HG03460 (cell line): Measurements from ENCODE around the gene EXOC6B.
"Not testable (repeated sequence)": the region's sequence is repeated elsewhere in the genome, so short reads cannot be mapped to it uniquely, and the experiment has no call there.

Source experiments
- ATAC-seq: cut with Tn5 transposase; IDR thresholded peaks from one replicate; pipeline ENCODE4 v1.9.1; 2021; ENCODE audit not compliant: unreplicated experiment

The EXOC6B gene

DNA sequence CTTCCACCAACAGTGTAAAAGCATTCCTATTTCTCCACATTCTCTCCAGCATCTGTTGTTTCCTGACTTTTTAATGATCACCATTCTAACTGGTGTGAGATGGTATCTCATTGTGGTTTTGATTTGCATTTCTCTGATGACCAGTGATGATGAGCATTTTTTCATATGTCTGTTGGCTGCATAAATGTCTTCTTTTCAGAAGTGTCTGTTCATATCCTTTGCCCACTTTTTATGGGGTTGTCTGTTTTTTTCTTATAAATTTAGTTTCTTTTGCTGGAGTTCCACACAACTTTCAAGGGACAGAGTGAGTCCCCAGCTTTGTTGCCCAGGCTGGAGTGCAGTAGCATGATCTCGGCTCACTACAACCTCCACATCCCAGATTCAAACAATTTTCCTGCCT lies 270.5 kb downstream of the EXOC6B start:
- not testable (repeated sequence) for ATAC-seq

- ATAC-seq: not testable (repeated sequence)
Measured at GRCh38 chr2:72554910-72555309, 270.9 kb downstream of the EXOC6B start.

DNA sequence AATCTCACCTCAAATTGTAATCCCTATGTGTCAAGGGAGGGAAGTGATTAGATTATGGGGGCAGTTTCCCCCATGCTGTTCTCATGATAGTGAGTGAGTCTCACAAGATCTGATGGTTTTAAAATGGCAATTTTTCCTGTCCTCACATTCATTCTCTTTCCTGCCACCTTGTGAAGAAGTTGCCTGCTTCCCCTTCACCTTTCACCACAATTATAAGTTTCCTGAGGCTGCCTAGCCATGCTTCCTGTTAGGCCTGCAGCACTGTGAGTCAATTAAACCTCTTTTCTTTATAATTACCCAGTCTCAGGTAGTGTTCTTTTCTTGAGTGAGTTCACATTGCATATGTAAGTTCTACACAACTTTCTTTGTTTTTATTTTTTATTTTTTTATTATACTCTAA lies 271.5 kb downstream of the EXOC6B start:
- no peak for ATAC-seq

GRCh38 chr2:72548081-72548764 lies 277.6 kb downstream of the EXOC6B start:
- ATAC-seq: no peak

DNA sequence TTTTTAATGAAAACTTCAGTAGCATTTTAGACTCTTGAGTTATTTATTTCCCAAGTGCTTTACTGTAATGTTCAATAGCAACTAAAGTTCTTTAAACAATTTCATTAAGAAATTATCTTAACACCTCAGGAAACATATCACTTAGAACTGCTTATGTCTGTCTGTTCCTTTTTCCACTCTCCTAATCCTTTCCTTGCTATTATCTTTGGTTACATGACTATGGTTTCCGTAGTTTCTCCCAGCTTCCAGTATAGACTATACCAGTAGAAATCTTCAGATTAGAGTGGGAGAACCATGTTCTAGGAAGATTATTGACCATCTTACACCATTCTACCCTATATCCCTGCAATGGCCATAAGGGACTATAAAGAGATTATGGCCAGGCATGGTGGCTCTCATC lies 280.0 kb downstream of the EXOC6B start:
- ATAC-seq: no peak

GRCh38 chr2:72544554-72544953 lies 281.3 kb downstream of the EXOC6B start:
- ATAC-seq: no peak

GRCh38 chr2:72543497-72544216 lies 282.2 kb downstream of the EXOC6B start:
- ATAC-seq: no peak

DNA sequence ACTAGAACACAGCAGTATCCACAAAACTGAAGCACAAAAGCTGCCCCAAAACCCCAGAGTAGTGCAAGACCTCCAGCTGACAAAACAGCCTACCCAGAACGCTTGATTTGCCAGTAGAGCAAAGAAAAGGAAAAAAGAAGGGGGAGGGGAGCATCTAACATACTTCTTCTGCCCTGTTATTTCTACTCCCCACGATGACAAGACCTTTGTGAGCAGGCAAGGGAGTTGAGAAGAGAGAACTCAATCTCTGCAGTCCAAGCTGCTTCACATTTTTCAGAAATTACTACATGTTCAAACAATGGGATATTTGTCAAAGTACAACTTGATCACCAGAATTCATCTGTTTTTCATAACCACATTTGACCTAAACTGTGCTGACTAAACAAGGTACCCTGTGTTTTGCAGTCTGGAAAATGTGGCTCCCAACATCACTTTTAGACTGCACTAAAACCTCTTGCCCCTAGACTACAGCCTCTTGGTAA lies 286.7 kb downstream of the EXOC6B start:
- ATAC-seq: no peak

- ATAC-seq: no peak
Measured at GRCh38 chr2:72538486-72538885, 287.3 kb downstream of the EXOC6B start.

DNA sequence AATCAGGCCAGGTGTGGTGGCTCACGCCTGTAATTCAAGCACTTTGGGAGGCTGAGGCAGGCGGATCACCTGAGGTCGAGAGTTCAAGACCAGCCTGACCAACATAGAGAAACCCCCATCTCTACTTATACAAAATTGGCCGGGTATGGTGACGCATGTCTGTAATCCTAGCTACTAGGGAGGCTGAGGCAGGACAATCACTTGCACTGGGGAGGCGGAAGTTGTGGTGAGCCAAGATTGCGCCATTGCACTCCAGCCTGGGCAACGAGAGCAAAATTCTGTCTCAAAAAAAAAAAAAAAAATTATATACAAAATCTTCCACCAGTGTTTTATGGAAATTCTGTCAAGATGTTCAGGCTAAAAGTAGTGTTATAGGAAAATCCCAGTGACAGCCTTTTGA lies 290.2 kb downstream of the EXOC6B start:
- ATAC-seq: not testable (repeated sequence)

DNA sequence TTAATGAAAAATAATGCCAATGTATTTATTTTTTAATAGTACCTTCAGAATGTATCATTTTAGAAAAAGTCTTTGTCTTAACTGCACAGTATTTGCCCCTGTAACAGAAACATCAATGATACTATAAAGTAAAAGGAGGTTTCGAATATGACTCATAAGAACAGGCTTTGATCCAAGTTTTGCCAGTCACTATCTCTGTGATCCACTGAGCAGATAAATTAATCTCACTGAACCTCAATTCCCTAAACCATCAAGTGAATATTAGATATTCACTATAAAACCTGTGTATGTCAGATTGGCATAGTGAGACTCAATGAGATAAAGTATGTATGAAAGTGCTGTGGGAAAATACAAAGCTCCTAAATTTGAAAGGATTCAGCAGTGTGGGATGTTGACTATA lies 292.1 kb downstream of the EXOC6B start:
- ATAC-seq: no peak

GRCh38 chr2:72527424-72527823 lies 298.4 kb downstream of the EXOC6B start:
- ATAC-seq: no peak

- no peak for ATAC-seq
Measured at GRCh38 chr2:72526623-72527022, 299.2 kb downstream of the EXOC6B start.

GRCh38 chr2:72524071-72524470 lies 301.8 kb downstream of the EXOC6B start:
- no peak for ATAC-seq

GRCh38 chr2:72515696-72516095 lies 310.1 kb downstream of the EXOC6B start:
- no peak for ATAC-seq

DNA sequence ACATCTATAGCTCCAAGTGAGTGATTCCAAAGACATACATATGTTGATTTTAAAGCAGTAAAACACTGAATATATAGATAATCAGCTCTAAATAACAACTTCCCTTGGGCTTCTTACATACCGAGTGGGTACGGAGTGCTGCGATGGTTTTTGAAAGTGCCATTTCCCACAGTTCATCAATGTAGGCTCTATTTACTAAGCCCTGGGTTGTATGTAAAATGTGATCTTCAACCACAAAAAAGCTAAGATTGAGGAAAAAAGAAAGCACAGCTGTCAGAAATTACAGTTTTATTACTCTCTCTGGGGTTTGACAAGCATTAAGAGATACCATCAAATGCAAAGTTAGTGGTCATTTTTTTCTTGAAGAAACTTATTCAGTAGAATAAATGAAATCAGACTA lies 312.8 kb downstream of the EXOC6B start:
- no peak for ATAC-seq

GRCh38 chr2:72512376-72512775 lies 313.5 kb downstream of the EXOC6B start:
- no peak for ATAC-seq

GRCh38 chr2:72511906-72512305 lies 313.9 kb downstream of the EXOC6B start:
- ATAC-seq: no peak

DNA sequence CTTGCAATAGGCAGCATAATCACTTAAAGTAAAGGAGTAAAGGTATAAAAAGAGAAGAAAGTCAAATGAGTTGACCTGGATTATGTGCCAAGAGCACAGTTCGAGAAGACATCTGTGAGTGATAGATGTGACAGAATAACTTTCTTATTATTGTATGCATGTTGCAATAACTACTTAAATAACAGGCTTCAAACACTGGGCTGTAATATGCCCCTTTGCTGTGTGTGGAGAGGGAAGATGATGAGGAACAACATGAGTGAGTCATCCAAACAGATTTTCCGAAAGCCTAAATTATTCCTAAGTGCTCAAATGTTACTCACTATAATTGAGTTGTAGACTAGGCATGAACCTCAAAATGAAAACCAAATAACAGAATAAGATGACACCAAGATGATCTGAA lies 328.1 kb downstream of the EXOC6B start:
- ATAC-seq: no peak

DNA sequence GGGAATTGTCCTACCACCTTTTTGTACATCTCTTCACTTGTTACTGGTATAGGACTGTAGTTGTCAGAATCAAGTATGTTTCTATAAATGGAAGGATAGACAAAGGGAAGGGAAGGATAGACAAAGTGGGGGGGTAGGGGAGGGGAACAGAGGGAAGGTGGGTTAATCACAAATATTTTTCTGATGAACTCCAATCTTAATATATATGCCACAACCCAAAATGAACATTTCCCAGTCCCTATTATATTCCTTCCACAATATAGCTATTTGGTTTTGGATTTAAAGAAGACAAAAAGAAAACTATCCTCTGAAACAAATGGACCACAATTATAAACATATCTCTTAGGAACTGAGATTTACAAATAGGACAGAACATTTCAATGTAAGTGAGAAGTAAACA lies 329.4 kb downstream of the EXOC6B start:
- no peak for ATAC-seq

DNA sequence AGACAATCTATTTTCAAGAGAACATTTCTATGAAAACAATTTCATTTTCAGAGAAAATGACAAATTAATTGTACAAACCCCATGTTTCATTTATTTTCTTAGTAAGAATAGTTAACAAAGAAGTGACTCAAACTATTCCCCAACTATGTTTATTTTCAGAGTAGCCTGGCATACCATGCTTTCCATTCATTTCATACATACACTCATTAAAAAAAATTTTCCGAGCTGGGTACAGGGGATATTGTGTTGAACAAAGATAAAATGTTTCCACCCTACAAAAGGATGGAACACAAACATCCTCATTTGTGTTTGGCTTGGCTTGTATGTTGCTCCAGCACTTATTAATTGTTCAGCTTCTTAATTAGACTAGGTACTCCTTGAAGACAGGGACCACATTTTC lies 331.4 kb downstream of the EXOC6B start:
- no peak for ATAC-seq

DNA sequence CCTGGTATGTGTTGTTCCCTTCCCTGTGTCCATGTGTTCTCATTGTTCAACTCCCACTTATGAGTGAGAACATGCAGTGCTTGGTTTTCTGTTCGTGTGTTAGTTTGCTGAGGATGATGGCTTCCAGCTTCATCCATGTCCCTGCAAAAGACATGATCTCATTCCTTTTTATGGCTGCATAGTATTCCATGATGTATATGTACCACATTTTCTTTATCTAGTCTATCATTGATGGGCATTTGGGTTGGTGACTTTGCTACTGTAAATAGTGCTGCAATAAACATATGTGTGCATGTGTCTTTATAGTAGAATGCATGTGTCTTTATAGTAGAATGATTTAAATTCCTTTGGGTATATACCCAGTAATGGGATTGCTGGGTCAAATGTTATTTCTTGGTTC lies 341.2 kb downstream of the EXOC6B start:
- not testable (repeated sequence) for ATAC-seq

GRCh38 chr2:72483346-72483745 lies 342.5 kb downstream of the EXOC6B start:
- ATAC-seq: no peak
